MM.1S (cell line): Measurements from ENCODE around the gene MUC5AC.

Experiments
- DNase-seq: peaks from one replicate; pipeline ENCODE4 v3.0.0-alpha.2; 2015
- H2AFZ ChIP-seq: fragments of 300-600 bp; sonication (generic); 2 replicates; pipeline ENCODE4 v1.6.0; 2016; ENCODE audit warnings: antibody characterized with exemption, low read length
- H3F3A ChIP-seq: fragments of 300-600 bp; sonication (generic); 2 replicates; pipeline ENCODE4 v1.6.1; 2016; ENCODE audit warnings: mild to moderate bottlenecking, antibody characterized with exemption, low read length, moderate library complexity, mixed read lengths; ENCODE audit not compliant: insufficient read depth
- H3K27ac ChIP-seq: fragments of 300-600 bp; sonication (generic); 2 replicates; pipeline ENCODE4 v1.5.1; 2016; ENCODE audit warnings: mild to moderate bottlenecking, low read length
- H3K27me3 ChIP-seq: fragments of 300-600 bp; sonication (generic); replicated peaks from 2 replicates; pipeline ENCODE4 v1.6.0; 2016; ENCODE audit warnings: low read length; ENCODE audit not compliant: insufficient read depth
- H3K36me3 ChIP-seq: fragments of 300-600 bp; sonication (generic); replicated peaks from 2 replicates; pipeline ENCODE4 v1.6.1; 2016; ENCODE audit warnings: mild to moderate bottlenecking, low read length, mixed read lengths; ENCODE audit not compliant: insufficient read depth
- H3K4me1 ChIP-seq: fragments of 300-600 bp; sonication (generic); 2 replicates; pipeline ENCODE4 v1.6.1; 2016; ENCODE audit warnings: low read length, mixed read lengths
- H3K4me2 ChIP-seq: fragments of 300-600 bp; sonication (generic); 2 replicates; pipeline ENCODE4 v1.6.0; 2016; ENCODE audit warnings: low read depth, low read length
- H3K4me3 ChIP-seq: fragments of 300-600 bp; sonication (generic); 2 replicates; pipeline ENCODE4 v1.5.1; 2016; ENCODE audit warnings: low read length, mixed read lengths
- H3K79me2 ChIP-seq: fragments of 300-600 bp; sonication (generic); 2 replicates; pipeline ENCODE4 v1.6.1; 2016; ENCODE audit warnings: mixed run types, low read length, mixed read lengths
- H3K9ac ChIP-seq: fragments of 300-600 bp; sonication (generic); 2 replicates; pipeline ENCODE4 v1.6.1; 2016; ENCODE audit warnings: low read length, mixed read lengths
- H3K9me2 ChIP-seq: fragments of 300-600 bp; sonication (generic); replicated peaks from 2 replicates; pipeline ENCODE4 v1.6.1; 2016; ENCODE audit warnings: mild to moderate bottlenecking, low read length, mixed read lengths; ENCODE audit not compliant: insufficient read depth
- H3K9me3 ChIP-seq: fragments of 300-600 bp; sonication (generic); replicated peaks from 2 replicates; pipeline ENCODE4 v1.6.1; 2016; ENCODE audit warnings: mild to moderate bottlenecking, low read length, mixed read lengths; ENCODE audit not compliant: insufficient read depth
- H4K20me1 ChIP-seq: fragments of 300-600 bp; sonication (generic); 2 replicates; pipeline ENCODE4 v1.6.1; 2016; ENCODE audit warnings: mild to moderate bottlenecking, low read length, moderate library complexity, mixed read lengths; ENCODE audit not compliant: insufficient read depth
- CTCF ChIP-seq: fragments of 300-600 bp; sonication (generic); IDR thresholded peaks from 2 replicates; pipeline ENCODE4 v1.5.1; 2016; ENCODE audit warnings: antibody characterized with exemption, low read length, mixed read lengths
- EZH2 ChIP-seq: fragments of 300-600 bp; sonication (generic); optimal IDR thresholded peaks from 2 replicates; pipeline ENCODE3; 2017; ENCODE audit warnings: low read depth, mild to moderate bottlenecking, antibody characterized with exemption, low read length, mixed read lengths
- EZH2phosphoT487 ChIP-seq: fragments of 300-600 bp; sonication (generic); IDR thresholded peaks from 2 replicates; pipeline ENCODE4 v1.6.1; 2018; ENCODE audit warnings: antibody characterized with exemption, low read length

MUC5AC gene

DNA sequence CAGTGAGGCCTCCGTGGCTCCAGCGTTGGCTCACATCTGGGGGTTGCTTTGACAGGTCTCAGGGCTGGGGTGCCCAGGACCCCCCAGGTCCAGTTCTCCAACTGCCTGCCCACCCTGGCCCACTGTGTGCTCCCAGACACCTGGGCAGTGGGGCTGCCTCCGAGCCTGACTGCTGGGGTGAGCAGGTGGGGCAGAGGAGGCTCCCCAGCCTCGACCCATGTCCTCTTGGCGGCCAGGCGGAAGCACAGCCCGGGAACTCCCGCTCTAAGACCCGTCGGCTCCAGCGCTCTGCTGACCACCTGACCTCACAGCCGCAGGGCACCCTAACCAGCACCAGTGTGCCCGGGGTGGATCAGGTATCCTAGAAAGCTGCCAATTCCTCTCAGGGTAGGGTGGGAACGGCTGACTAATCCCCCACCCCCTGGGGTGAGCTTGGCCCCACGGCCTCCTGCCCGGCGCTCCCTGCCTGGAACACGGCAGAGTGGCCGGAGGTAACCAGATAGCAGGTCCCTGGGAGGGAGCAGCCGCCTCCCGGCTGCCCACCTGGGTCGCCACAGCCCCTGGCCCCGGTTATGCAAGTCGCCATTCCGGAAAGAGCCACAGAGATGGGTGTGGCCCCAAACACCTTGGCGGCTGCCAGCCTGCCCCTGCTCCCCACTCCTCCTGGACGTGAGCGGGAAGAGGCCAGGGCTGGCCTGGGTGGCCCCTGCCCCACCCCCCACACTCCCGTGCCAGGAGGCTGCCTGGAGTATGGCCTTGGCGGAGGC, 45.9 kb downstream of the MUC5AC start:
- H3K79me2 ChIP-seq = no peaks in the 10 kb centered on the region
- no peak overlapping the region for H2AFZ ChIP-seq
- no peak for DNase-seq
- no peaks in the 10 kb centered on the region for H3K36me3 ChIP-seq
- TF ChIP-seq EZH2phosphoT487 (no peak), CTCF (no peak)
- no peak overlapping the region for H3K4me2 ChIP-seq
- no peak overlapping the region for H3K27ac ChIP-seq
- no peaks in the 10 kb centered on the region for H3K9me2 ChIP-seq
- H3K9ac ChIP-seq = no peak overlapping the region
- no peak overlapping the region for H3K4me3 ChIP-seq
- H3K9me3 ChIP-seq = no peaks in the 10 kb centered on the region
- no peaks in the 10 kb centered on the region for H3F3A ChIP-seq
- peaks cover 97% of the 10 kb centered on the region for H3K27me3 ChIP-seq
- H4K20me1 ChIP-seq = no peaks in the 10 kb centered on the region
- H3K4me1 ChIP-seq = no peaks in the 10 kb centered on the region

DNA sequence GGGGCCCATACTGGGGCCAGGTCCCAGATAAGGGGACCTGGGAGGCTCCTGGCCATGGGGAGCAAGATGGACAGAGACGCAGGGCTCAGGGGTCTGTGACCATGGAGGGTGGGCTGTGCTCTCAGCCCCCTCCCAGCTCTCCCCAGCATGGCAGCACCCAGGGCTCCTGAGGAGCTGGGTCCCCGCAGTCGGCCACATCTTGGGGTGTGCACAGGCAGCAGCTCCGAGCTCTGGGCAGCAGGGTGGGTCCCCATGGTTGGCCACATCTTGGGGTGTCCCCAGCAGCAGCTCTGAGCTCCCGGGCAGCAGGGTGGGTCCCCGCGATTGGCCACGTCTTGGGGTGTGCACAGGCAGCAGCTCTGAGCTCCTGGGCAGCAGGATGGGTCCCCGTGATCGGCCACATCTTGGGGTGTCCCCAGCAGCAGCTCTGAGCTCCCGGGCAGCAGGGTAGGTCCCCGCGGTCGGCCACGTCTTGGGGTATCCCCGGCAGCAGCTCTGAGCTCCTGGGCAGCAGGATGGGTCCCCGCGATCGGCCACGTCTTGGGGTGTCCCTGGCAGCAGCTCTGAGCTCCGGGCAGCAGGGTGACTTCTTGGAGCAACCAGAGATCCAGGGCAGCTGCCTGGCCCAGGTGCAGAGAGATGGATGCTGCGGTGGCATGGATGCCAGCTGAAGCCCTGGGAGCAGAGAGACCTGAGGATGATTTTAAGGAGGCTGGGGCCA, 46.8 kb downstream of the MUC5AC start:
- Histone ChIP-seq H3K27ac (no peak overlapping the region), H3K4me2 (no peak overlapping the region), H3K27me3 (peaks cover 97% of the 10 kb centered on the region), H3K9me3 (no peaks in the 10 kb centered on the region), H3K36me3 (no peaks in the 10 kb centered on the region), H3K4me3 (no peak overlapping the region), H3K9ac (no peak overlapping the region), H3K4me1 (no peaks in the 10 kb centered on the region), H3F3A (no peaks in the 10 kb centered on the region), H4K20me1 (no peaks in the 10 kb centered on the region), H3K9me2 (no peaks in the 10 kb centered on the region), H3K79me2 (no peaks in the 10 kb centered on the region), H2AFZ (no peak overlapping the region)
- DNase-seq = no peak
- TF ChIP-seq EZH2phosphoT487 (no peak), CTCF (no peak), EZH2 (no peak)

- Histone ChIP-seq H4K20me1 (no peaks in the 10 kb centered on the region), H3K27me3 (peaks cover 96% of the 10 kb centered on the region), H3K4me3 (no peak overlapping the region), H3K9me2 (no peaks in the 10 kb centered on the region), H3K9ac (no peak overlapping the region), H3K79me2 (no peaks in the 10 kb centered on the region), H3K4me1 (no peaks in the 10 kb centered on the region), H3K4me2 (no peak overlapping the region), H3K9me3 (no peaks in the 10 kb centered on the region), H2AFZ (no peak overlapping the region), H3K27ac (no peak overlapping the region), H3F3A (no peaks in the 10 kb centered on the region), H3K36me3 (no peaks in the 10 kb centered on the region)
- no peak for DNase-seq
- TF ChIP-seq CTCF = no peak
- TF ChIP-seq EZH2phosphoT487 = no peak
- no peak for TF ChIP-seq EZH2
Measured at GRCh38 chr11:1205121-1205986, 47.6 kb downstream of the MUC5AC start.
